DMS53 treated with DMSO at 0.1 percent for 48 hours (cell line): Measurements from ENCODE around the gene THAP4.
"Not testable (repeated sequence)": the region's sequence is repeated elsewhere in the genome, so short reads cannot be mapped to it uniquely, and the experiment has no call there.

ENCODE experiments used
- DNase-seq: peaks from one replicate; lab custom pipeline; 2025; ENCODE audit not compliant: unreplicated experiment; lab: John Stamatoyannopoulos, UW

The THAP4 gene

DNA sequence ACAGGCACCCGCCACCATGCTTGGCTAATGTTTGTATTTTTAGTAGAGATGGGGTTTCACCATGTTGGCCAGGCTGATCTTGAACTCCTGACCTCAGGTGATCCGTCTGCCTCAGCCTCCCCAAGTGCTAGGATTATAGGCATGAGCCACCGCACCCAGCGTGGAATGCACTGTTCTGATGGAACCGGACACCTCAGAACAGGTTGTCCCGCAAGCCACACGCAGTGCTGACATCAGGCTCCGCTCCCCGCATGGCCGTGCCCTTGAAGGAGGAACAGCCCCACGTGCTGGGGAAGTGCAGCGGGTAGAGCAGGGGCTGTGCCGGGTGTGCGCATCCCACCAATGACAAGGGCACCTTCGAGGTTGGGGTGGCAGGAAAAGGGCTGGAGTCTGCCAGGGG, 69.7 kb downstream of the THAP4 start:
- DNase-seq = not testable (repeated sequence)

DNA sequence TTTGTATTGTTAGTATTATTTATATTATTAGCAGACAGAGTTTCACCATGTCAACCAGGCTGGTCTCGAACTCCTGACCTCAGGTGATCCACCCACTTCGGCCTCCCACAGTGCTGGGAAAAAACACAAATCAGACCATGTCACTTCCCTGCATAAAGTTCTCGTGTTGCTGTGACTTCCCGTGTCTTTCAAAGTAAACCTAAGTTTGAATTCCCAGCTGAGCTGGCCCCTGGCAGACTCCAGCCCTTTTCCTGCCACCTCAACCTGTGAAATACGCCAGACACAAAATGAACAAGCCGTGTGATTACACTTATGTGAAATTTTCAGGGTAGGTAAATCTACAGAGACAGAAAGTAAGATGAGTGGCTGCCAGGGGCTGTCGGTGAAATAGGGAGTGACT, 70.5 kb downstream of the THAP4 start:
- DNase-seq = no peak

- not testable (repeated sequence) for DNase-seq
Observed at GRCh38 chr2:241566021-241566420, 70.9 kb downstream of the THAP4 start.

- DNase-seq = no peak
Observed at GRCh38 chr2:241565411-241565810, 71.5 kb downstream of the THAP4 start.

GRCh38 chr2:241564596-241565410, 72.2 kb downstream of the THAP4 start:
- no peak for DNase-seq

GRCh38 chr2:241563981-241564595, 72.9 kb downstream of the THAP4 start:
- DNase-seq = no peak

DNA sequence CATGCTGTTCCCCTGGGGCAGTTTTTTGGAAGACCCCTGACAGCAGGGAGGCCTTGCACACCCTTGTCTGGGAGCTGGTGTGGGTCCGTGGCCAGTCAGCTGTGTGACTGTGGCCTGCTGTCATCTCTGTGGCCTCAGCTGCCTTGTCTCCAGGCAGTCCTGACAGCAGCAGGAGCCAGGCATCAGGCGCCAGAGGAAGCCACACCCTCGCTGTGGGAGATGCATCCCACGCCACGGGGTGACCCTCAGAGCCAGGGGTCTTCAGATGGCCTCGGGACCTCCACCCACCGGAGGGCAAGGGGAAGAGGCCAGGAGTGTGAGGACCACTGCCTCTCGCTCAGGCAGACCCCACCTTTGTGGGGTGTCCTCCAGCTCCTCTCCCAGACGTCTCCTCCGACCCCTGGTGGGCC, 73.4 kb downstream of the THAP4 start:
- no peak for DNase-seq

DNA sequence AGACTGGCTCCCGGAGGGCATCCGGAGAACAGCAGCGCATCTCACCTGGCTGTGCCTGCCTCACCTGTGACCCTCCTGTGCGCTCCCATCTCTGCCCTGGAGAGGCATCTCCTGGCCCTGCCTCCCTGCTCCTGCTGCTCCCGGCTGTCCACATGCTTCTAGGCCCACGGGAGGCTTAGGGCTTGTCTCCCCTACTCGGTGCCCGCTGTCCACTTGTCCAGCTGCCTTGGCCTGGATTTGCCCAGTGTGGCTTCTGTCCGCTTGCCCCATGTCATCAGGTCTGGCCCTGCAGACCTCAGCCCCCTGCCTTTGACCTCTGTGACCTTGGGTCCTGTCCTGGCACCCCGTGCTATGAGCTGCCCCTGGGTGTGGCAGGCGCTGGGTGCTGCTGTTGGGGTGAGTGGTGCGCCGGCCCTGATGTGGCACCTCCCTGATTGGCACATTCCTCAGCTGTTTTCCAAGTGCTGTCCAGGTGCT, 73.9 kb downstream of the THAP4 start:
- no peak for DNase-seq

GRCh38 chr2:241562269-241562891, 74.6 kb downstream of the THAP4 start:
- DNase-seq = no peak

DNA sequence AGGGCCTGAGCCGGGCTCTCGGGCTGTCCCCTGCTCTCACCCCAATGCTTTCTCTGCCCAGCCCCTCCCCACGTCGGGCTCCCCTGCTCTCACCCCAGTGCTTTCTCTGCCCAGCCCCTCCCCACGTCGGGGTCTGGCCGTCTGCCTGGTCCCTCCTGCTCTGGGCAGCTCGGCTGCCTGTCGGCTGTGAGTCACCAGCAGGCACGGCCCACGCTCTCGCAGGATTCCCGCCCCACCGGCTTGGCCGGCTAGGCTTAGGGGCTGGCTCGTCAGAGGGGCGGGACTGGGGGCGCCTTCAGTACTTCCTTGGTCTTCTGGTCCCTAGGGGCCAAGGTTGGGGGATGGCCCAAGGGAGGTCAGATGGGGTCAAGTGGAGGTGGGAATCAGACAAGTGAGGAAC, 75.1 kb downstream of the THAP4 start:
- no peak for DNase-seq

DNA sequence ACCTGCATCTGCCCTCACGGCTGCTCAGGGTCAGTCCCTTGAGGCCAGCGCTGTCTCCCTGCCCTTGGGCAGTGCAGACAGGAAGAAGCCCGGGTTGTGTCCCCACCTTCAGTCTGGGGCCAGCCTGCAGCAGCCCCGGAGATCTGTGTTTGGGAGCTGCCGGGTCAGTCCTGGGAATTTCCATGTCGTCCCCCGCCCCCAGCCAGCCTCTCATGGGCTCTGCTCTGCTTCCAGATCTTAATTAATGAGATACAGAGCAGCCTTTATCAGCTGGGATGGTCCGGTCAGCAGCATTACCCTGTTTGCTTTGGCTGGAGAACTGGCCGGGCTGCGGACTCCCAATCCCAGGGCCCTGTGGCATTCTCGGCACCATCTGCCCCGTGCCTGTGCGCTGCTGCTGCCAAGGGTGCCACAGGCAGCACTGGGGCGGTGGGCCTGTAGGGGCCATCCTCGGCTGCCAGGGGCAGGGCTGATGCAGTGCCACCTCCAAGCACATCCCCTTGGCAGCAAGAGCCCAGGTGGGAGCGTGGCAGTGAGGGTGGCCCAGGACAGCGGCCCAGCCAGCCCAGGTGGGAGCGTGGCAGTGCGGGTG, 76.0 kb downstream of the THAP4 start:
- DNase-seq = no peak

DNA sequence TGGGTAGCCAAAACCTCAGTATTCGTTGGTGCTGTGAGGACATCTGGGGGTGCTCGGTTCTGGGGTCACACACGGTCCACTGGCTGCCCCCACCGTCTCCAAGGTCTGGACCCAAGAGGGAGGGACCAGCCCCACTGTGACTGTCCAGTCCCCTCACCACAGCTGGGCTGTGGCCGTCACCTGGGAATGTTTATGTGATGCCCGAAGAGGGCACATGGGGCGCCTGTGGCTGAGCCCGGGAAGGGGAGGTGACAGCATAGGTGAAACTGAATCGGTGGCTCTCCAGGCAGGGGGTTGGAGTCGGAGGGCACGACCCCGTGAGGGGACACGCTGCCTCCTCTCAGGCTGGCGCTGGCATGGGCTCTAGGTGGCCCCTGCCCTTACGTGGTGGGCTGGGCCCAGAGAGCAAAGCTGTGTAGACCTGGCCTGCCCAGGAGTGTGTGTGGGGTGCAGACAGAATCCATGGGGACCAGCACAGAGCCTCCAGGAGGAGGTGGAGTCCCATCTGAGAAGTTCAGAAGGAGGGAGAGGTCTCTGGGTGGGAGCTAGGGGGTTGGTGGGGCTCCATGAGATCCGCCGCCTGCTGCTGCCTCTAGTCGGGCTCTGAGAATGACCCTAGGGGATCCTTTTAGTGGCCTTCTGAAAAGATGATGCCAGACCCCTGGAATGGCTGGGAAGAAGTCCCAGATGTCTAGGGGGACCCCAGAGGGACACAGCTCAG, 76.6 kb downstream of the THAP4 start:
- DNase-seq = no peak

DNA sequence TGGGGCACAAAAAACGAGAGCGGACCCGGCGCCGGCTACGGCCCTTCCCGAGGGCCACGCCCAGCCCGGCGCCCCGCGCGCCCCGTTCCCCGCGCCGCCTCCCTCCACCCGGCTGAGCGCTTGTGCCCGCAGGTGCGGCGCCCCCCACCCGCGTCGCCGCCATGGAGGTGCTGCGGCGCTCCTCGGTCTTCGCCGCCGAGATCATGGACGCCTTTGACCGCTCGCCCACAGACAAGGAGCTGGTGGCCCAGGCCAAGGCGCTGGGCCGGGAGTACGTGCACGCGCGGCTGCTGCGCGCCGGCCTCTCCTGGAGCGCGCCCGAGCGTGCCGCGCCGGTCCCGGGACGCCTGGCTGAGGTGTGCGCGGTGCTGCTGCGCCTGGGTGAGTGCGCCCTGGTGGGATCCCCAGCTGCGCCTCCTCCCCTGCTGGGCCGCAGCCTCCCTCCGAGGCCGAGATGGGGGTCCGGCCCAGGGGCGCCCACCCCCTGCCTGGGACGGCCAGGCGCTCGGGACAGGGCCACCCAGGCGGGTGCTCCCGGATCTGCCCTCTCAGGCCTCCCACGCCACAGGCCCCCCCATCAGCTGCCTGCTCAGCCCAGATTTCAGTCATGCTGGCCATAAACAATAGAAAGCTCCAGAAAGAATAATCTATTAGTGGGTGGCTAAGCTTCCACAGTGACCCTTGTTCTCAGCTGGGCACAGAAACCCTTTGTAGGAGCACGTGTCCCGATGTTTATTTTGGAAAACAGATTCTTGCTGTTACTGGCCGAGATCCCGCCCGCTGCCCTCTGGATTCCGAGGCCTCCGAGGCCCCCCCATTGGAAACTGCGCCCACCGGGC, 77.4 kb downstream of the THAP4 start:
- peak; percentile 3 for DNase-seq

- peak; percentile 4 for DNase-seq
Observed at GRCh38 chr2:241558532-241559322, 78.2 kb downstream of the THAP4 start, which contains the start of gene BOK. Gene BOK, plus strand, starts transcription at chr2:241558745. Its CDS starts 739 bp downstream, at chr2:241559484.

- DNase-seq = no peak
Observed at GRCh38 chr2:241556746-241557145, 80.2 kb downstream of the THAP4 start.

DNA sequence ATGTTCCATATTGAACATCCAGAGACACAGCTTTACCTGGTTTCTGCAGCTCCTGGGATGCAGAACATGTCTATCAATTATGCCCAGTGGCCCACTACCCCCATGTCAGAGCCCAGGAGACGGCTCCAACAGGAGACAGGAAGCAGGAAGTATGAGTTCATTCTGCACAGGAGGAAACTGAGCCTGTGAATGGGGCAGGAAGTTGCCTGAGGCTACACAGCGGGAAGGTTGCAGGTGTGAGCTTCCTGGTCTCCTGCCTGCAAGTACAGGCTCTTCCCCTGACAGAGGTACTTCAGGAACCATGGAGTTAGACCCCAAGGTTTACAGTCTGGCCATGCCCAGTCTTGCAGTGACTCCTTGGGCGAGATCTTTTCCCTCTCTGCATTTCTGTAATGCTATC, 81.2 kb downstream of the THAP4 start:
- no peak for DNase-seq

DNA sequence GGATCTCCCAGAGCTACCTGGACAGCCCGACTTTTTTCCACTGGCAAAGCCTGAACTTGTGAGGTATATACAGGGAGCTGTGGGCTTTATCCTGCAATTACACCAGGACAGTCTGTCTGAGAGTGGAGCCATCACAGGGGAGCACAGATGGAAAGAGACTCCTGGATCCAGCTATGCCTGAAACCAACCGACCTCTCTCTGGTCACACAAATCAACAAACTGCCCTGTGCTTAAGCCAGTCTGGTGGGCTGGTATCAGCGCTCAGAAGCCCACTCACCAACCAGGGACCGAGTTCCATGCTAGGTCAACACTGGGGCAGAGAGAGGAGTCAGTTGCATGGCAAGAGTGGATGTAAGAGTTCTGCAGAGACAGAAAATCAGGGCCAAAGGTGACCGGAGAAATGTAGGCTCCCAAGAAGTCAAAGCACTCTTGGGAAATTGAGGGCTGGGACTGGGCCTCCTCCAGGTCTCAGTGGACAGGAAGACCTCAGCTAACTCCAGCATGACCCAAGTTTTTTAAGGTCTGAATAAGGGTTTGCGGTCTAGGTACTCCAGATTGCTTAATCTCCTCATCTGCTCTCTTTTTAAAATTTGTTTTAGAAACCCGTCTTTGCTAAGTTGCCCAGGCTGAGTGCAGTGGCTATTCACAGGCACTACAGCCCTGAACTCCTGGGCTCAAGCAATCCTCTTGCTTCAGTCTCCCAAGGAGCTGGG, 82.2 kb downstream of the THAP4 start:
- no peak for DNase-seq

DNA sequence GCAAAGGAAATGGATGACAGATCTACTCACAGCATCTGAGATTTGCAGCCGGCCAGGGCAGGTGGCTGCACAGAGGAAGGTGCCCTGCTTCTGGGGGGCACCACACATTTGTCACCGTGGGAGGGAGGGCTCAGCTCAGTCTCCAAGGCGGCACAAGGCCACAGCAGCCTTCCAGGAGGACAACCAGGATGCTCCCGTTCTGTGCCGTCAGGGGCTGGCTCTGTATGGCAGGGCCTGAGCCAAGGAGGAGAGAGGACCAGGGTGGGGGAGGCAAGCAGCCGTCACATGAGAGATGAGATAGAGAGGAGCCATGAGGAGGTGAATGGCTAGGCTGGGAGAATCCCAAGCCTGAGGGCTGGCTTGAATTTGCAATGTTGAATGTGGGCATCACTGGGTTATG, 83.0 kb downstream of the THAP4 start:
- DNase-seq = no peak

DNA sequence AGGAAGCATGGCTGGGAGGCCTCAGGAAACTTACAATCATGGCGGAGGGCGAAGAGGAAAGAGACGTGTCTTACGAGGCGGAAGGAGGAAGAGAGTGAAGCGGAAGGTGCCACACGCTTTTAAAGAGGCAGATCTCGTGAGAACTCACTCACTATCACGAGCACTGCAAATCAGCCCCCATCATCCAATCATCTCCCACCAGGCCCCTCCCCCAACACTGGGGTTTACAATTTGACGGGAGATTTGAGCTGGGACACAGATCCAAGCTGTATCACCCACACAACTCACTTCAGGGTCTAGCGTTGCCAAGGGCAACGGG, 83.5 kb downstream of the THAP4 start:
- no peak for DNase-seq
